GM12874 (cell line): ENCODE results near the gene SPRTN.

Experiments used
- TF ChIP-seq, protein P1 (sequence below): IDR thresholded peaks from 2 replicates; pipeline ENCODE4 v1.5.1; 2011; ENCODE audit warnings: low read depth, mild to moderate bottlenecking, control low read depth, low read length, moderate library complexity; ENCODE audit not compliant: insufficient read depth

The SPRTN gene

GRCh38 chr1:231326248-231326647 is 11.8 kb upstream of the SPRTN start:
- TF ChIP-seq, protein P1, sequence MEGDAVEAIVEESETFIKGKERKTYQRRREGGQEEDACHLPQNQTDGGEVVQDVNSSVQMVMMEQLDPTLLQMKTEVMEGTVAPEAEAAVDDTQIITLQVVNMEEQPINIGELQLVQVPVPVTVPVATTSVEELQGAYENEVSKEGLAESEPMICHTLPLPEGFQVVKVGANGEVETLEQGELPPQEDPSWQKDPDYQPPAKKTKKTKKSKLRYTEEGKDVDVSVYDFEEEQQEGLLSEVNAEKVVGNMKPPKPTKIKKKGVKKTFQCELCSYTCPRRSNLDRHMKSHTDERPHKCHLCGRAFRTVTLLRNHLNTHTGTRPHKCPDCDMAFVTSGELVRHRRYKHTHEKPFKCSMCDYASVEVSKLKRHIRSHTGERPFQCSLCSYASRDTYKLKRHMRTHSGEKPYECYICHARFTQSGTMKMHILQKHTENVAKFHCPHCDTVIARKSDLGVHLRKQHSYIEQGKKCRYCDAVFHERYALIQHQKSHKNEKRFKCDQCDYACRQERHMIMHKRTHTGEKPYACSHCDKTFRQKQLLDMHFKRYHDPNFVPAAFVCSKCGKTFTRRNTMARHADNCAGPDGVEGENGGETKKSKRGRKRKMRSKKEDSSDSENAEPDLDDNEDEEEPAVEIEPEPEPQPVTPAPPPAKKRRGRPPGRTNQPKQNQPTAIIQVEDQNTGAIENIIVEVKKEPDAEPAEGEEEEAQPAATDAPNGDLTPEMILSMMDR, result no peak

DNA sequence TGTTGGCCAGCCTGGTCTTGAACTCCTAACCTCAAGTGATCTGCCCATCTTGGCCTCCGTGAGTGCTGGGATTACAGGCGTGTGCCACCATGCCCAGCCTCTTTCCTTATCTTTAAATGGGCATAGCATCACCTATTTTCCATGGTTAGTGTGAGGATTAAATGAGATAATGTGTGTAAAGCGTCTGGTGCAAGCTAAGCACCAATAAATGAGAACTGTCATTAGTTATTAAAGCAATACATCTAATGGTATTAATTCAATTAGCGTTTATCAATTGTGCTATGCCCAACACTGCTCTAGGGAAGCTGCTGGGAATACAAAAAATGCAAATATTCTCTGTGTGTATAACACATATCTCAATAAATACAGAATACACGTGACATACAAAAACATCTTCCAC is 10.5 kb upstream of the SPRTN start:
- TF ChIP-seq, protein P1, result no peak

- TF ChIP-seq, protein P1, result no peak
These were observed 8.6 kb upstream of the SPRTN start for GRCh38 chr1:231329483-231329882.

DNA sequence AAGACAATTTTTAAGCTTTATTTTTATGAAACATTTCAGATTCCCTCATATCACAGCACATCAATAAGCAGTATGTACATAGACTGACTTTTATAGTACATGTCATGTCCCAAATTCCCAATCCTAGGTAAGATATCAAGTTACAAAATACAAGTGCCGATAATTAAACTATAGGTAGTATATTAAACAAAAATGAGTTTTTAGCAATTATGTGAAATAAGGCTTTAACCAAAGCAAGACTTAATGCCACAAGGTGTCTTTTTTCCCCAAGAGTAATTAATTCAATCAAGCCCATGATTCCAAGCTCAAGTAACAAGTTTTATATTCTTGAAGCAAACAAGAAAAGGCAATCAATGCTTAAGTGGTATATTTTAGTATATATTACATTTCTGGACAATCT is 5.3 kb upstream of the SPRTN start:
- TF ChIP-seq, protein P1, result no peak

DNA sequence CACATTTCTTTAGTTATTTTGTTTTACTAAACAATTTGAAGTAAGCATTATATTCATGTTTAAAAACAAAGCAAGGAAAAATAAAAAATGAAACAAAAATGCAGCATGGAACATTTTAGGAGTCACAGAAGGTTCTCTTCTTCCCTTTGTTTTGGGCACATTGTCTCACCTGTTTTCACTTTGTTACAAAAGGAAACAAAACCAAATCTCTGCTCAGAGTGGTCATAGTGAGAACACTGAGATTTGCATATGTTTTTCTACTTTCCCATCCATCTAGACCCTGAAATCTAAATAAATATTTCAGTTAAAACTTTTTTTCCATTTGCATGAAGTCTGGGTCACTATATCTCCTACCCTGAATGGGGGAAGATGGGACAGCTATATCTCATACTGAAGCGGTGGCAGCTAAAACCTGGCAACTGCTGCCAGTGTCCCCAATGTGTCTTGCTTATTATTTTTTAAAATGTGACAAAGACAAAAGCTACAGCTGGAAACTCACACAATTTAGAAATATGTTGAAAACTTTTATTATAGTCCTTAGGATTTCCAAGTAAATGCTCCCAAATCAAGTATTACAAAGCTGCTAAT is 3.9 kb upstream of the SPRTN start:
- TF ChIP-seq, protein P1, result no peak

GRCh38 chr1:231334952-231335351 is 3.1 kb upstream of the SPRTN start:
- TF ChIP-seq, protein P1, result no peak

DNA sequence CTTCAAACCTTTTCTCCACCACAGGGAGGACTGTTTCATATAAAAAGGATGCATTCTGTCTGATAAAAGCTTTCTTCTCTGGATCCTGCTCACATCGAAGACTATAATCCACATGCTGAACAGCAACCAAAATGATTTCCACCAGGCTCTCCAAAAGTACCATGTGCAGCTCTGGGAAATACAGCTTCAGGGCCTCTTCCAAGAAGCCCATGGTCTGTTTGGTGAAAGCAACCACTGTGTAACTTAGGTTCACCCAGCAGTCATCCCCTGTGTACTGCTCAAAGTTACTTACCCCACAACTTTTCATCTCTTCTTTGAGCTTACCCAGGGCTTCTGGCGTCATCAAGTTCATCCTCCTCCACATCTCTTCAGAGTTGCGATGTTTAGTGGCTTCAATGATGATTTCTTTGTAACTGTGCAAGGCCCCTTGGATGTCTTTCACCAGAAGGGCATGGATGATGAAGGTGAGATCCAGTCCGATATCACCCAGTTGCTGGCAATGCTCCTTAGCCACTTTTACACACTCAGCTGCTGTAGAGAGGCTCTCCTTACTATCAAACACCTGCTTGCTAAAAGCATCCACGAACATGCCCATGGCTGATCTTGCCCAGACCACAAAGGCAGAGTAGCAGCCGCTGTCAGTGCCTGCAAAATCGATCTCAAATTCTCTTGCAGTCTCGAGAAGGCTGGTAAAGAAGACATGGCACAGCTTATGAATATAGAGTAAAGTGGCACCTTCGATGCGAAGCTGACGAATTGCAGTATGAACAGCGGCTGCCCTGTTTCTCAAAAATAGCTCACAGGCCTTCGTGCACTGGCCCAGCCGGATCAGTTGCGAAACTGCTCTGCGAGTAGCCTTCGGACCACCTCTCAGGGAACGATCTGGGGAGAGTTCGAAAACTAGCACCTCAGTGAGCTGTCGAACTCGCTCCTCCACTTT is 2.2 kb upstream of the SPRTN start:
- TF ChIP-seq, protein P1, result no peak
